ENCODE results near the gene CIDEC.

- TF ChIP-seq RBM17 (IDR thresholded peaks at IDR 0.05; ENCODE audit: borderline replicate concordance, low read depth, low read length) (no peak), CTCF (IDR thresholded peaks at IDR 0.05 in 2 of 3, conservative IDR thresholded peaks at IDR 0.05 in 1 of 3; ENCODE audit: insufficient read depth in 2 of 3, low read depth in 1 of 3, low read length in 3 of 3) (peak; percentile 41 to 63 (median 55); a peak in 5 of 6 replicates), CREM (IDR thresholded peaks at IDR 0.05; ENCODE audit: low read depth) (no peak), POLR2AphosphoS5 (IDR thresholded peaks at IDR 0.05; ENCODE audit: control insufficient read depth, insufficient read depth, low read depth, low read length) (no peak; the same call in 1 of the 2 replicates), NKRF (IDR thresholded peaks at IDR 0.05; ENCODE audit: borderline replicate concordance) (no peak), ZNF449 (CRISPR knock-in tag; IDR thresholded peaks at IDR 0.05) (no peak), DEAF1 (CRISPR knock-in tag; IDR thresholded peaks at IDR 0.05) (no peak), HMGXB4 (CRISPR knock-in tag; IDR thresholded peaks at IDR 0.05) (no peak), FOXK2 (conservative IDR thresholded peaks at IDR 0.05 in 1 of 2, IDR thresholded peaks at IDR 0.05 in 1 of 2; ENCODE audit: low read depth in 2 of 2) (no peak), TAF1 (IDR thresholded peaks at IDR 0.05; ENCODE audit: control insufficient read depth, extremely low read depth, insufficient read depth, low read length, severe bottlenecking) (no peak)
Measured at GRCh38 chr3:9826815-9827573, 53.1 kb downstream of the CIDEC start.
